Body of pancreas (tissue), 4 donors: ENCODE results near the gene ZNF79. TPM values are rescaled to one million over a fixed set of nuclear protein-coding genes. Genes with fewer than 3 reads are reported as not detected.
A peak's percentile ranks its signal among the peaks of the same experiment; 100 is the strongest.

ENCODE experiments used
- ATAC-seq: fragments of 150-250 bp; one replicate; pipeline ENCODE4 v1.9.1; 2016
- DNase-seq, 4 donors: peaks; one replicate each; pipeline ENCODE4 v3.0.0-alpha.2; 2019
- H3K27ac ChIP-seq, 4 donors: fragments of 200-600 bp; sonication (generic); 1 replicate in 3 of 4; 2 replicates in 1 of 4; pipeline versions ENCODE4 v1.5.1 to v1.6.1; 2016 to 2019; ENCODE audit warnings: mild to moderate bottlenecking in 1 of 4, mixed read lengths in 1 of 4, moderate library complexity in 1 of 4
- H3K27me3 ChIP-seq, 2 donors: fragments of 200-600 bp; sonication (generic); one replicate each; pipeline ENCODE4 v1.6.0; 2016; ENCODE audit warnings: mild to moderate bottlenecking in 1 of 2
- H3K36me3 ChIP-seq, 2 donors: fragments of 200-600 bp; sonication (generic); replicated peaks in 1 of 2; 2 replicates each; pipeline ENCODE4 v1.5.1; 2016; ENCODE audit warnings: low read depth in 2 of 2; ENCODE audit not compliant: insufficient read depth in 1 of 2
- H3K4me1 ChIP-seq: fragments of 200-600 bp; sonication (generic); one replicate; pipeline ENCODE4 v1.6.0; 2016
- H3K4me3 ChIP-seq, 2 donors: fragments of 200-600 bp; sonication (generic); 1 replicate in 1 of 2; 2 replicates in 1 of 2; pipeline ENCODE4 v1.5.1; 2016 to 2019
- H3K9me3 ChIP-seq, 3 donors: fragments of 200-600 bp; sonication (generic); 1 replicate in 2 of 3; 2 replicates in 1 of 3; pipeline ENCODE4 v1.5.1; 2016
- CTCF ChIP-seq, 7 experiments: fragments of 450-650 bp in 4 of 7; fragments of 200-600 bp in 3 of 7; sonication (generic) in 3 of 7; IDR thresholded peaks; one replicate each; pipeline ENCODE4 v1.5.1; 2016 to 2019; ENCODE audit warnings: antibody characterized with exemption in 7 of 7
- POLR2A ChIP-seq, 3 donors: fragments of 450-650 bp; IDR thresholded peaks; one replicate each; pipeline ENCODE4 v1.6.1; 2016; ENCODE audit warnings: antibody characterized with exemption in 3 of 3, mild to moderate bottlenecking in 2 of 3
- WGBS, 2 donors: methylation state at CpG; one replicate each; pipeline ENCODE4 v1.1.5; 2017; 5-methylcytosine and 5-hydroxymethylcytosine counted together
- intact Hi-C: fragments of 100-400 bp; cut with DNase I; formaldehyde crosslinking; loops from one replicate; pipeline ENCODE4 v1.15.1; 2023
- total RNA-seq, 2 donors: library from RNA; depleted of rRNA; stranded (reverse); fragments of >200 nt; gene quantifications; one replicate each; pipeline ENCODE4 v1.1.0, GENCODE V29; 2016

The ZNF79 gene
- total RNA-seq, 2 donors from 2014 or later = 4.7 to 11.5 TPM

- H3K4me1 ChIP-seq = peaks cover 41% of the 10 kb centered on the region
- intact Hi-C loops = no loop called here
- 79 to 94% methylated on average over 8 to 10 of the region's 10 CpGs for WGBS, 2 donors
- H3K27me3 ChIP-seq = no peaks in the 10 kb centered on the region
- no peak overlapping the region for H3K4me3 ChIP-seq
- no peak for ATAC-seq
- TF ChIP-seq CTCF (IDR thresholded peaks at IDR 0.05) = no peak
- TF ChIP-seq POLR2A (IDR thresholded peaks at IDR 0.05) = no peak
- no peaks in the 10 kb centered on the region for H3K9me3 ChIP-seq
- H3K27ac ChIP-seq = no peak overlapping the region
- no peak for DNase-seq
- no peaks in the 10 kb centered on the region for H3K36me3 ChIP-seq
These were observed 1.9 kb upstream of the ZNF79 start for GRCh38 chr9:127422133-127422782.

- TF ChIP-seq POLR2A (IDR thresholded peaks at IDR 0.05) = no peak
- TF ChIP-seq CTCF (IDR thresholded peaks at IDR 0.05) = no peak
- Histone ChIP-seq H3K4me1 (peaks cover 41% of the 10 kb centered on the region), H3K4me3 (no peak overlapping the region), H3K9me3 (no peaks in the 10 kb centered on the region), H3K27me3 (no peaks in the 10 kb centered on the region), H3K36me3 (no peaks in the 10 kb centered on the region), H3K27ac (no peak overlapping the region)
- ATAC-seq (no peak), DNase-seq (no peak)
- whole genome bisulfite sequencing, 2 donors = 36 to 37% methylated on average over 6 of the region's 6 CpGs
- intact Hi-C loops = no loop called here
These were observed 1.4 kb upstream of the ZNF79 start for GRCh38 chr9:127422787-127423186.

- DNase-seq = no peak
- no peaks in the 10 kb centered on the region for H3K27me3 ChIP-seq
- ATAC-seq = no peak
- peak overlapping the region; percentile 69 to 89 (median 78) for H3K27ac ChIP-seq
- H3K36me3 ChIP-seq = no peaks in the 10 kb centered on the region
- intact Hi-C loops = no loop called here
- no peaks in the 10 kb centered on the region for H3K9me3 ChIP-seq
- H3K4me3 ChIP-seq = peak overlapping the region; percentile 15 to 69
- H3K4me1 ChIP-seq = peaks cover 41% of the 10 kb centered on the region
- TF ChIP-seq POLR2A (IDR thresholded peaks at IDR 0.05) (no peak), CTCF (IDR thresholded peaks at IDR 0.05) (no peak)
- WGBS, 2 donors = 1% methylated on average over 9 of the region's 9 CpGs
These were observed 677 bp upstream of the ZNF79 start for GRCh38 chr9:127423476-127423933.

- no peaks in the 10 kb centered on the region for H3K9me3 ChIP-seq
- H3K27me3 ChIP-seq = no peaks in the 10 kb centered on the region
- peaks cover 0 to 2% of the 10 kb centered on the region in 2 donors for H3K36me3 ChIP-seq
- TF ChIP-seq CTCF (IDR thresholded peaks at IDR 0.05) = peak in 1 of 7 experiments; percentile 5
- no peak for TF ChIP-seq POLR2A (IDR thresholded peaks at IDR 0.05)
- intact Hi-C loops = no loop called here
- WGBS, 2 donors = 0% methylated on average over 13 of the region's 13 CpGs
- ATAC-seq = peak; percentile 33
- peaks cover 41% of the 10 kb centered on the region for H3K4me1 ChIP-seq
- peak overlapping the region; percentile 69 to 89 (median 78) for H3K27ac ChIP-seq
- peak overlapping the region; percentile 50 to 69 for H3K4me3 ChIP-seq
- no peak for DNase-seq
These were observed 456 bp downstream of the ZNF79 start for GRCh38 chr9:127424676-127424999.

- Histone ChIP-seq H3K27ac (no peak overlapping the region), H3K36me3 (peaks cover 0 to 5% of the 10 kb centered on the region in 2 donors), H3K27me3 (no peaks in the 10 kb centered on the region), H3K4me3 (no peak overlapping the region), H3K4me1 (peaks cover 34% of the 10 kb centered on the region), H3K9me3 (no peaks in the 10 kb centered on the region)
- no peak for DNase-seq
- 89 to 95% methylated on average over 2 of the region's 2 CpGs for WGBS, 2 donors
- intact Hi-C loops = no loop called here
- ATAC-seq = no peak
- TF ChIP-seq POLR2A (IDR thresholded peaks at IDR 0.05) (no peak), CTCF (IDR thresholded peaks at IDR 0.05) (no peak)
These were observed 2.6 kb downstream of the ZNF79 start for GRCh38 chr9:127426756-127427155.
